Neuron (in vitro differentiated cells): ENCODE measurements around the gene KIAA1671.

ENCODE experiments used
- H2AFZ ChIP-seq: one replicate; pipeline ENCODE4 v1.6.1; 2013; ENCODE audit warnings: low read depth, mild to moderate bottlenecking, inconsistent platforms, low read length, moderate library complexity
- H3K27me3 ChIP-seq: one replicate; pipeline ENCODE4 v1.6.1; 2013; ENCODE audit warnings: low read length; ENCODE audit not compliant: insufficient read depth
- H3K36me3 ChIP-seq: one replicate; pipeline ENCODE4 v1.6.1; 2013; ENCODE audit warnings: low read length; ENCODE audit not compliant: insufficient read depth
- H3K4me1 ChIP-seq: one replicate; pipeline ENCODE4 v1.6.1; 2013; ENCODE audit warnings: low read length; ENCODE audit not compliant: insufficient read depth
- H3K4me3 ChIP-seq: 2 replicates; pipeline ENCODE4 v1.5.1; 2013; ENCODE audit warnings: mild to moderate bottlenecking, low read length, moderate library complexity
- H3K9me3 ChIP-seq: one replicate; pipeline ENCODE4 v1.6.1; 2013; ENCODE audit warnings: low read length

The KIAA1671 gene

GRCh38 chr22:25130462-25130861 lies 177.9 kb downstream of the KIAA1671 start:
- Histone ChIP-seq H3K4me3 (no peak overlapping the region), H3K9me3 (no peaks in the 10 kb centered on the region), H3K36me3 (no peaks in the 10 kb centered on the region), H2AFZ (no peak overlapping the region), H3K4me1 (peaks cover 5% of the 10 kb centered on the region), H3K27me3 (no peaks in the 10 kb centered on the region)

DNA sequence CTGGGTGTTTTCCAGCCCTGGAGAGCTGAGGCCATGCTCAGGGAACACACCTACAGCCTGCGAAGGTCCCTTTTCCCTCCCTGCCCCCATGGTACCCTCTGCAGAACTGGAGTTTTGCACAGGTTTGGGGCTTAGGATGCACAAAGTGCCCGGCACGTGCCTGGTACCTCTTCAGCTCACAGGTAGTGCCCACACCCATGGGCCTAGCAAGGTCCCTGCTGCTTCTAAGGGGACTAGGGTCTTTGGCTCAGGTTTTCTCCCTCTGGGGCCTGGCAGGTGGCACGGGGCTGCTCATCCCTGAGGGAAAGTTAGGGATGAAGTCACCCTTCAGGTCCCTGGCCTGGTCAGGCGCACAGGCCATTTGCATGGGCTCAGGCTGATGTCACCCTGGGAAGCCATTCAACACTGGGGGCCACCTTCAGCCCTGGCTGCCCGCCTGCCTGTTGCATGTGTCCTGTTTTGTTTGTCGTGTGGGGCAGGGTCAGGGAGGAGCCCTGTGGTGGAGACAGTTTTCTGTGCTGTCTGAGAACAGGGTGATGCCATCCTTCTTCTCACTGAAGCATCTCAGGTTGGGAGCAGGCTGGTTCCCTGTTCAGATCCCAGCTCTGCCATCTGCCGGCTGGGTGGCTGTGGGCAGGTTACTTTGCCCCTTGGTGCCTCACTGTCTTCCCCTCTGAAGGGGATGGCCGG lies 178.8 kb downstream of the KIAA1671 start:
- Histone ChIP-seq H3K9me3 (no peaks in the 10 kb centered on the region), H3K36me3 (no peaks in the 10 kb centered on the region), H3K4me1 (peaks cover 5% of the 10 kb centered on the region), H2AFZ (no peak overlapping the region), H3K4me3 (no peak overlapping the region), H3K27me3 (no peaks in the 10 kb centered on the region)

GRCh38 chr22:25134028-25134427 lies 181.5 kb downstream of the KIAA1671 start:
- Histone ChIP-seq H2AFZ (no peak overlapping the region), H3K4me1 (peaks cover 5% of the 10 kb centered on the region), H3K36me3 (no peaks in the 10 kb centered on the region), H3K4me3 (no peak overlapping the region), H3K9me3 (no peaks in the 10 kb centered on the region), H3K27me3 (no peaks in the 10 kb centered on the region)

DNA sequence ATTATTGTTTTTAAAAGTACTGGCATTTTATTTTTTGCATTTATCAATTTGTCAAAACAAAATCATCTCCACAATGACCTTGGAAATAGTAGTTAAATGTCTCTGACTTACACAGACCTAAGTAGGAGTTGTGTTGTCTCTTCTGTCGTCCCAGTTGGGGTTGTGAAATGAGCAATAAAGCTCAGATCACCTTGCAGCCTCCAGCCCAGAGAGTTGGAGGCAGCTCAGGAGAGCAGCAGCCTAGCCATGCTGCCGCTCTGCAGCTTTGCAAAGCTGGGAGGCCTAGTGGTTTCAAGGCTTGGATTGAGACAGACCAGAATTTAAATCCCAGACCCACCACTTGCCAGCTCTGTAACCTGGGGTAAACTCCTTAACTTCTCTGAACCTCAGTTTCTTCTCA lies 181.9 kb downstream of the KIAA1671 start:
- no peaks in the 10 kb centered on the region for H3K9me3 ChIP-seq
- no peak overlapping the region for H3K4me3 ChIP-seq
- H3K27me3 ChIP-seq, result no peaks in the 10 kb centered on the region
- no peak overlapping the region for H2AFZ ChIP-seq
- peaks cover 5% of the 10 kb centered on the region for H3K4me1 ChIP-seq
- H3K36me3 ChIP-seq, result no peaks in the 10 kb centered on the region

DNA sequence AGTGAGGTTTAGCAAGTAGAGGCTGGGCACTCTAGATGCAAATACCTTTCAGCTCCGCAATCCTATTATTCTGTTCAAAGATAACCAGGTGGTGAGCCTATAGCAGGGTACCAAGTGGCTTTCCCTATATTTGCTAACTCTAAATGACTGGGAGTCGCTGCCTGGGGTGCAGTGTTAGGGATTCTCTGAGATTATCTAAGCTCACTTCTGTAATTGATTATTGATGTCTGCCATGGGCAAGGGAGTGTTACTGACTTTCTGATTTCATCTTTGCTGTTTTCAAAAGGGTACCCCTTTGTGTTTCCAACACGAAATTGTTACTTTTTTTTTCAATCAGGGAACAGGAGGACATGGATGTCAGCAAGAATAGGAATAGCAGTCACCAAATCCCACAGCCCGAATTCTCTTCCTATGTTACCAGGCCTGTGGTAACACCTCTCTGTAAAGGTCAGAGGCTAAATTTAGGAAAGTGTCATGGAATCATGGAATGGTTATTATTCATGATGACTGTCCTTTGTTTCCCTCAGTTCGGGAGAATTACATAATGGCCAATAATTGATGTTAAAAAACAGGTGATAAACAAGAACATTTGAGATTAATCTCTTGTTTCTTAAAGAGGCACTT lies 184.5 kb downstream of the KIAA1671 start:
- H2AFZ ChIP-seq, result no peak overlapping the region
- no peaks in the 10 kb centered on the region for H3K36me3 ChIP-seq
- H3K27me3 ChIP-seq, result no peaks in the 10 kb centered on the region
- H3K4me1 ChIP-seq, result peaks cover 6% of the 10 kb centered on the region
- no peak overlapping the region for H3K4me3 ChIP-seq
- no peaks in the 10 kb centered on the region for H3K9me3 ChIP-seq

DNA sequence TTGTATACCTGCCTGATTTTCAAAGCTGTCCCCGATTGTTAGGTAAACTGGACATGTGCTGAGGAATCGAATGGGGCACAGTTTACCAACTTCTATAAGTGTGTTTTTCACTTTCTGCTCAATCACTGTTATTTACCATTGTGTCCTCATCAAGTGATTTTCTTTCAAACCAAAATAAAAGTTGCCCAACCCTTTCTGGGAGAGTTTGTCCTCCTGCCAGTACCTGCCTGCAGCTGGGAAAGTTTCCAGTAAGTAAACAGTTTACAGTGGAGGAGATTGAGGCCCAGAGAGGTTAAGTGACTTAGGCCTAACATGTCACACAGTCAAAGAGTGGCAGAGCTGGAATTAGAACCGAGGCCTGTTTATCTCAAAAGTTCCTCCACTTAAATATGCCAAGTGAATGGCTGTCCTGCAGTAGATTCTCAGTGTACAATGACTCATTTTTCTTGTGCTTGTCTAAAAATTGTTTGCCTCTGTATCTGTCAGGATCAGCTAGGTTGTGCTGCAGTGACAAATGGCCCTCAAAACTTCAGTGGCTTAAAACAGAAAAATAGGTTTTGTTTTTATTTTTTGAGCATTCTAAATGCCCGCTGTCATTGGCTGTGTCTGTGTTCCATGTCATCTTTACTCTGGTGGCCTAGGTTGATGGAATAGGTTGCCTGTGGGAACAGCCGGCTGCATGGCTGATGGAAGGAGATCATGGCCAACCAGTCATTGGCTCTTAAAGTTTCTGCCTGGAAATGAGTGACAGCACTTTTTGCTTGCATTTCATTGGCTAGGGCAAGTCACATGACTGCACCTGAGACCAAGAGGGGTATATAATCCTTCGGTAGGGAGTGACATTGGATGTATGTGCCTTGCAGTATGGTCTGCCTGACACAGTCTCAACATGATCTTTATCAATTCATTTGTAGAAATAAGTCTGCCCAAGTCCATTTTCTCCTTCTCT lies 185.3 kb downstream of the KIAA1671 start:
- H3K4me3 ChIP-seq, result no peak overlapping the region
- H2AFZ ChIP-seq, result no peak overlapping the region
- no peaks in the 10 kb centered on the region for H3K9me3 ChIP-seq
- H3K27me3 ChIP-seq, result no peaks in the 10 kb centered on the region
- H3K36me3 ChIP-seq, result no peaks in the 10 kb centered on the region
- H3K4me1 ChIP-seq, result peaks cover 9% of the 10 kb centered on the region

DNA sequence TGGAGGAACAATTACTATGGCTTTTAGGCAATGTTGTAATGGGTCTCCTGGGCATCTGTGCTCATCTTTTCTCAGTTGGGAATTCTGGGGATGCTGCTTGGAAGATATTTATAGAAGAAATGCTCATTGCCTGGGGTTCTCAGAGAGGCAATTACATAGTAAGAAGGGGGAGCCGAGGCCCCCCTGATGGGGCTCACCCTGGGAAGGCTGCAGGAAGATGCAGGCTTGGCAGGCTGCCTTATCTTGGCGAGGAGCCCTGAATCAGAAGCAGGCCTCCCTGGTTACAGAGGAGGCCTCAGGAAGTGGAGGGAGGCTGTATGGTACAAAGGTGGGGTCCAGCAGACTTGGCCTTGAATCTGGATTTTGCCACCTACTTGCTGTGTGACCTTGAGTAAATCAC lies 186.5 kb downstream of the KIAA1671 start:
- H3K4me1 ChIP-seq, result peaks cover 9% of the 10 kb centered on the region
- no peak overlapping the region for H3K4me3 ChIP-seq
- no peak overlapping the region for H2AFZ ChIP-seq
- no peaks in the 10 kb centered on the region for H3K27me3 ChIP-seq
- no peaks in the 10 kb centered on the region for H3K36me3 ChIP-seq
- H3K9me3 ChIP-seq, result no peaks in the 10 kb centered on the region

DNA sequence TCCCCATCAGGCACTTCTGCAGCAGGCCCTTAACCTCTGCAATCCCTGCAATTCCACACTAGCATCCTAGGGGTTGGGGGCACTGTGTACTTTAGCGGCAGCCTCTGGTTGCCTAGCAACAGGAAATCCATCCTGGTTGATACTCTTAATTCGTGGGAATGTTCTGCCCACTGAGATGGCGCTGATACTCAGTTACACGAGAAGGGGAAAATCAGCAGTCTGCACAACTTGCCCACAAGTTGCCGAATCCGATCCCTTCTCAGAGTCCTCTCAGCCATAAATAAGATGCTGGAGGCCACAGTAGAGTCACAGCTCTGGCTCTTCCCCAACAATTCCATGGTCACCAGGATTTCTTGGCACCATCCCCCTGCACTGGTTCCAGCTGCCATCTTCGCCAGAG lies 189.6 kb downstream of the KIAA1671 start:
- Histone ChIP-seq H3K4me3 (no peak overlapping the region), H3K27me3 (no peaks in the 10 kb centered on the region), H3K4me1 (peaks cover 16% of the 10 kb centered on the region), H3K9me3 (no peaks in the 10 kb centered on the region), H3K36me3 (no peaks in the 10 kb centered on the region), H2AFZ (no peak overlapping the region)

GRCh38 chr22:25143156-25144076 lies 190.9 kb downstream of the KIAA1671 start:
- Histone ChIP-seq H2AFZ (no peak overlapping the region), H3K4me1 (peaks cover 16% of the 10 kb centered on the region), H3K4me3 (no peak overlapping the region), H3K9me3 (no peaks in the 10 kb centered on the region), H3K36me3 (no peaks in the 10 kb centered on the region), H3K27me3 (no peaks in the 10 kb centered on the region)

DNA sequence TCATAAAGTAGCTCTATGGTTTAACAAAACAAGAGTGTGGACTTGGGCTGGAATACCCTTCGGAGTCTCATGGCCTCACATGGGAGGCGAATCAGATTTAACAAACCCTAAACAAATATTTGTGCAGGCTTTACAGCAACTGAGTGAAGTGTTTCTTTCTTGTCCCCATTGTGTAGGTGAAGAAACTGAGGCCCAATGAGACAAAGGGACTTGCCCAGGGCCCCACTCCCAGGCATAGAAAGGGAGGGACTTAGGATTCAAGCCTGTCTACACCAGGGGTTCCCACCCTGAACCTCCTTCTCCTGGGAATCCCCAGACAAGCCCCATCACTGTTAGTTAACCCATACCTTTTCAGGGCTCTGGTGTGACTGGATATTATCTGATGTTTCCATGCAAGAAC lies 192.0 kb downstream of the KIAA1671 start:
- Histone ChIP-seq H2AFZ (no peak overlapping the region), H3K4me1 (peaks cover 16% of the 10 kb centered on the region), H3K4me3 (no peak overlapping the region), H3K36me3 (no peaks in the 10 kb centered on the region), H3K27me3 (no peaks in the 10 kb centered on the region), H3K9me3 (no peaks in the 10 kb centered on the region)

- Histone ChIP-seq H2AFZ (no peak overlapping the region), H3K9me3 (no peaks in the 10 kb centered on the region), H3K27me3 (no peaks in the 10 kb centered on the region), H3K36me3 (no peaks in the 10 kb centered on the region), H3K4me1 (peaks cover 16% of the 10 kb centered on the region), H3K4me3 (no peak overlapping the region)
These were observed 193.8 kb downstream of the KIAA1671 start for GRCh38 chr22:25146307-25146706.

DNA sequence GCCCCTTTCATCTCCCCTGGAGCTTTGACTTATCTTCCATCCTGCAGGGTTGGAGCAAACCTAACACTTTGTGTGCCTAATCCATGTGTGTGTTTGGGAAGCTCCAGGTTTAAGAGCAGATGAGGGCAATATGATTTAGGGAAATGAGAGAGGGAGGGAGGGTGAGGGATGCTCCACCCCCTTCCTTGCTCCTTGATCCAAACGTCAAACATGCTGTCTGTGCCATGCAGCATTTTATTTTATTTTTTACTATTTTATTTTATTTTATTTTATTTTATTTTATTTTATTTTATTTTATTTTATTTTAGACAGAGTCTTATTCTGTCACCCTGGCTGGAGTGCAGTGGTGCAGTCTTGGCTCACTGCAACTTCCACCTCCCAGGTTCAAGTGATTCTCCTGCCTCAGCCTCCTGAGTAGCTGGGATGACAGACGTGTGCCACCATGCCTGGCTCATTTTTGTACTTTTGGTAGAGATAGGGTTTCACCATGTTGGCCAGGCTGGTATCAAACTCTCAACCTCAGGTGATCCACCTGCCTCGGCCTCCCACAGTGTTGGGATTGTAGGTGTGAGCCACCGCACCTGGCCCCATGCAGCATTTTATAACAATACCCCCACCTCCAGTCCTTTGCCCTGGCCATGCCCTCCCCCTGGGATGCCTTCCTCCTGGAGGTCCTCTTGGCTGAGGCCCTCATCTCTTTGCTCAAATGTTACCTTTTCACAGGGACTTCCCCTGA lies 194.6 kb downstream of the KIAA1671 start:
- Histone ChIP-seq H2AFZ (no peak overlapping the region), H3K4me3 (no peak overlapping the region), H3K36me3 (no peaks in the 10 kb centered on the region), H3K9me3 (no peaks in the 10 kb centered on the region), H3K4me1 (peaks cover 10% of the 10 kb centered on the region), H3K27me3 (no peaks in the 10 kb centered on the region)
